ENCODE measurements around the gene ZNF740.

DNA sequence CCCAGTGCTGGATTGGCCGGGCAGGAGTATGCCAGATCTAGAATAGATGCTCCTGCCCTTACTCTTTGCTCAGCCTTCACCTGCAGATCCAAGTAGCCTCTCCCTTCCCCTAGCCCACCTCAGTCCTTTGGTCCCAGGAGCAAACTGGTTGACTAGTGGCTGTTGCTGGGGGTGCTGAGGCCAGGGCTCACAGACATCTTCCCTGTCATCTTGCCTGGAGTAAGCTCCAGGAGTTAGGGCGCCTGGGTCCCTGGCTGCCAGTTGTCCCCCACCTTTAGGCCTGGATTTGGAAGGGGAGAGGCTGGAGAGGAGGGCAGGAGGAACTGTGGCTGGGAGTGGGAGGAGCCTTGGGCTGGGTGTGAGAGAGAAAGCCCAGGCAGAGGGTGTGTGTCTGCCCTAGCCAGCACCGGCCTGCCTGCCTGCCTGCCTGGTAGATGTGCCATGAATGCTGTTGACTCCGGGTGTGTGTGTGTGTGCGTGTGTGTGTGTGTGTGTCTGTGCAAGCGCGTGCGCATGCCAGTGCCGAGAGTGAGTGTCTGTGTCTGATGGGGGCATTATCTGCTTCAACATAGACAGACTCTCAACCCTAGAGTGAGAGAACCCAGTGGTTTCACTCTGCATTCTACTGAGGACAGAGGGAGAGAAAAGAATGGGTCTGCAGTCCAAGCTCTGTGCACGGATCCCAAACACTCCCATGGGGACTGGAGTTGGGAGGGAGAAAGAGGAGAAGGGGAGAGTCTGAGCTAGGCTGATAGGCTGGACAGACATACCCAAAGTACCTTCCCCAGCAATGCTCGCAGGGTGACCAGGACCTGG is 52.3 kb downstream of the ZNF740 start:
- TF ChIP-seq EZH2 (IDR thresholded peaks at IDR 0.05; ENCODE audit: borderline replicate concordance, control insufficient read depth, low read depth, low read length) (no peak), POLR2A (IDR thresholded peaks at IDR 0.05; ENCODE audit: low read depth, low read length) (no peak), IRF4 (IDR thresholded peaks at IDR 0.05; ENCODE audit: low read depth, low read length) (no peak), CEBPB (IDR thresholded peaks at IDR 0.05; ENCODE audit: borderline replicate concordance in 1 of 2, low read depth in 2 of 2, low read length in 2 of 2) (no peak), SMAD5 (IDR thresholded peaks at IDR 0.05; ENCODE audit: low read depth) (no peak), HDAC6 (IDR thresholded peaks at IDR 0.05; ENCODE audit: unreplicated experiment) (no peak)
- TF ChIP-seq, protein P1, sequence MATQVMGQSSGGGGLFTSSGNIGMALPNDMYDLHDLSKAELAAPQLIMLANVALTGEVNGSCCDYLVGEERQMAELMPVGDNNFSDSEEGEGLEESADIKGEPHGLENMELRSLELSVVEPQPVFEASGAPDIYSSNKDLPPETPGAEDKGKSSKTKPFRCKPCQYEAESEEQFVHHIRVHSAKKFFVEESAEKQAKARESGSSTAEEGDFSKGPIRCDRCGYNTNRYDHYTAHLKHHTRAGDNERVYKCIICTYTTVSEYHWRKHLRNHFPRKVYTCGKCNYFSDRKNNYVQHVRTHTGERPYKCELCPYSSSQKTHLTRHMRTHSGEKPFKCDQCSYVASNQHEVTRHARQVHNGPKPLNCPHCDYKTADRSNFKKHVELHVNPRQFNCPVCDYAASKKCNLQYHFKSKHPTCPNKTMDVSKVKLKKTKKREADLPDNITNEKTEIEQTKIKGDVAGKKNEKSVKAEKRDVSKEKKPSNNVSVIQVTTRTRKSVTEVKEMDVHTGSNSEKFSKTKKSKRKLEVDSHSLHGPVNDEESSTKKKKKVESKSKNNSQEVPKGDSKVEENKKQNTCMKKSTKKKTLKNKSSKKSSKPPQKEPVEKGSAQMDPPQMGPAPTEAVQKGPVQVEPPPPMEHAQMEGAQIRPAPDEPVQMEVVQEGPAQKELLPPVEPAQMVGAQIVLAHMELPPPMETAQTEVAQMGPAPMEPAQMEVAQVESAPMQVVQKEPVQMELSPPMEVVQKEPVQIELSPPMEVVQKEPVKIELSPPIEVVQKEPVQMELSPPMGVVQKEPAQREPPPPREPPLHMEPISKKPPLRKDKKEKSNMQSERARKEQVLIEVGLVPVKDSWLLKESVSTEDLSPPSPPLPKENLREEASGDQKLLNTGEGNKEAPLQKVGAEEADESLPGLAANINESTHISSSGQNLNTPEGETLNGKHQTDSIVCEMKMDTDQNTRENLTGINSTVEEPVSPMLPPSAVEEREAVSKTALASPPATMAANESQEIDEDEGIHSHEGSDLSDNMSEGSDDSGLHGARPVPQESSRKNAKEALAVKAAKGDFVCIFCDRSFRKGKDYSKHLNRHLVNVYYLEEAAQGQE (IDR thresholded peaks at IDR 0.05; ENCODE audit: low read depth, low read length), result no peak
- TF ChIP-seq, protein P2, sequence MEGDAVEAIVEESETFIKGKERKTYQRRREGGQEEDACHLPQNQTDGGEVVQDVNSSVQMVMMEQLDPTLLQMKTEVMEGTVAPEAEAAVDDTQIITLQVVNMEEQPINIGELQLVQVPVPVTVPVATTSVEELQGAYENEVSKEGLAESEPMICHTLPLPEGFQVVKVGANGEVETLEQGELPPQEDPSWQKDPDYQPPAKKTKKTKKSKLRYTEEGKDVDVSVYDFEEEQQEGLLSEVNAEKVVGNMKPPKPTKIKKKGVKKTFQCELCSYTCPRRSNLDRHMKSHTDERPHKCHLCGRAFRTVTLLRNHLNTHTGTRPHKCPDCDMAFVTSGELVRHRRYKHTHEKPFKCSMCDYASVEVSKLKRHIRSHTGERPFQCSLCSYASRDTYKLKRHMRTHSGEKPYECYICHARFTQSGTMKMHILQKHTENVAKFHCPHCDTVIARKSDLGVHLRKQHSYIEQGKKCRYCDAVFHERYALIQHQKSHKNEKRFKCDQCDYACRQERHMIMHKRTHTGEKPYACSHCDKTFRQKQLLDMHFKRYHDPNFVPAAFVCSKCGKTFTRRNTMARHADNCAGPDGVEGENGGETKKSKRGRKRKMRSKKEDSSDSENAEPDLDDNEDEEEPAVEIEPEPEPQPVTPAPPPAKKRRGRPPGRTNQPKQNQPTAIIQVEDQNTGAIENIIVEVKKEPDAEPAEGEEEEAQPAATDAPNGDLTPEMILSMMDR (IDR thresholded peaks at IDR 0.05 in 2 of 3, conservative IDR thresholded peaks at IDR 0.05 in 1 of 3; ENCODE audit: control insufficient read depth in 2 of 3, extremely low read depth in 1 of 3, insufficient read depth in 1 of 3, low read depth in 3 of 3, low read length in 3 of 3), result no peak; a peak in 1 of 6 replicates

Measured in GM12878 (cell line).